ENCODE data around the gene IL1A.

Gene IL1A

GRCh38 chr2:112832841-112833638, 48.7 kb upstream of the IL1A start:
- Histone ChIP-seq H4K20me1 (ENCODE audit: insufficient read depth, low read length) (no peaks in the 10 kb centered on the region), H3K9me2 (ENCODE audit: low read depth, low read length) (no peaks in the 10 kb centered on the region), H3K9ac (ENCODE audit: low read length) (no peak overlapping the region), H3K27ac (ENCODE audit: low read depth, low read length, poor library complexity, severe bottlenecking) (no peak overlapping the region), H3F3A (ENCODE audit: insufficient read depth, low read length) (no peaks in the 10 kb centered on the region), H3K4me1 (ENCODE audit: insufficient read depth, low read length, severe bottlenecking) (no peaks in the 10 kb centered on the region), H2AFZ (ENCODE audit: low read length) (no peak overlapping the region), H3K27me3 (ENCODE audit: insufficient read depth, low read length) (no peaks in the 10 kb centered on the region), H3K4me3 (ENCODE audit: low read depth, low read length, poor library complexity, severe bottlenecking) (no peak overlapping the region), H3K79me2 (ENCODE audit: insufficient read depth, low read length) (no peaks in the 10 kb centered on the region), H3K9me3 (ENCODE audit: low read length) (no peaks in the 10 kb centered on the region), H3K4me2 (ENCODE audit: low read length) (no peak overlapping the region), H3K36me3 (ENCODE audit: insufficient read depth, low read length) (no peaks in the 10 kb centered on the region)
- TF ChIP-seq, protein P1, sequence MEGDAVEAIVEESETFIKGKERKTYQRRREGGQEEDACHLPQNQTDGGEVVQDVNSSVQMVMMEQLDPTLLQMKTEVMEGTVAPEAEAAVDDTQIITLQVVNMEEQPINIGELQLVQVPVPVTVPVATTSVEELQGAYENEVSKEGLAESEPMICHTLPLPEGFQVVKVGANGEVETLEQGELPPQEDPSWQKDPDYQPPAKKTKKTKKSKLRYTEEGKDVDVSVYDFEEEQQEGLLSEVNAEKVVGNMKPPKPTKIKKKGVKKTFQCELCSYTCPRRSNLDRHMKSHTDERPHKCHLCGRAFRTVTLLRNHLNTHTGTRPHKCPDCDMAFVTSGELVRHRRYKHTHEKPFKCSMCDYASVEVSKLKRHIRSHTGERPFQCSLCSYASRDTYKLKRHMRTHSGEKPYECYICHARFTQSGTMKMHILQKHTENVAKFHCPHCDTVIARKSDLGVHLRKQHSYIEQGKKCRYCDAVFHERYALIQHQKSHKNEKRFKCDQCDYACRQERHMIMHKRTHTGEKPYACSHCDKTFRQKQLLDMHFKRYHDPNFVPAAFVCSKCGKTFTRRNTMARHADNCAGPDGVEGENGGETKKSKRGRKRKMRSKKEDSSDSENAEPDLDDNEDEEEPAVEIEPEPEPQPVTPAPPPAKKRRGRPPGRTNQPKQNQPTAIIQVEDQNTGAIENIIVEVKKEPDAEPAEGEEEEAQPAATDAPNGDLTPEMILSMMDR (IDR thresholded peaks at IDR 0.05; ENCODE audit: low read length) = no peak
- TF ChIP-seq EZH2 (IDR thresholded peaks at IDR 0.05; ENCODE audit: borderline replicate concordance, low read length) = no peak

DNA sequence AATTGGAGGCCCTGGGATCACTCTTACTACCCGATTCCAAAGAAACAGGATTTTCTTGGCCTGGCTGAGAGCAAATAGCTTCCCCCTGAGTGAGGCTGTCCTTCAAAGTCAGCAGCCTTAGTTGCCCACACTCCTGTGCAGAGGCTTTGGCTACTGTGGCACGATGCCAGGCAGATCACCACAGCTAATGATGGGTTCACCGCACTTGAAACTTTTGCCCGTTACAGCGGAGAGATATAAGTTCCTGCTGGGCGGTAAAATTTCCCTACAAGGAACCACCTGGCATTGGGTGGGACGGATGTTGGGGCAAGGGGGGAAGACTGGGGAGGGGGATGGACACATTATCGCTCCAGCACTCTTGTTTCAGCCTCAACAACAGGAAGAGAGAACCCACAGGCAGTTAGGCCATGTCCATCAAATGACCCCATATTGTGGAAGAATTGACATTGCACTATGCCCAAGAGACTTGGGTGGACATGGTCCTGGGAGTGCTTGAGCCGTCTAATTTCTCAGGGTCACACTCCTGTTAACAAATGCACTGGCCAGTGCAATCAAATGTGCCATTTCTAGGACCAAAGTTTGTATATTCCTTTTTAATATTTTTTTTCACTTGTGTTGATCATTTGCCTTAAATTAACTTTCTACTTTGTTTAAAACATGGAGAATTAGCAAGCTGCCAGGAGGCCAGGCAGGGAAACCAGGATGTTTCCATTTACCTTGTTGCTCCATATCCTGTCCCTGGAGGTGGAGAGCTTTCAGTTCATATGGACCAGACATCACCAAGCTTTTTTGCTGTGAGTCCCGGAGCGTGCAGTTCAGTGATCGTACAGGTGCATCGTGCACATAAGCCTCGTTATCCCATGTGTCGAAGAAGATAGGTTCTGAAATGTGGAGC, 47.9 kb upstream of the IL1A start:
- Histone ChIP-seq H3K9me3 (ENCODE audit: low read length) (no peaks in the 10 kb centered on the region), H3K4me3 (ENCODE audit: low read depth, low read length, poor library complexity, severe bottlenecking) (no peak overlapping the region), H3K27ac (ENCODE audit: low read depth, low read length, poor library complexity, severe bottlenecking) (no peak overlapping the region), H2AFZ (ENCODE audit: low read length) (no peak overlapping the region), H3K4me1 (ENCODE audit: insufficient read depth, low read length, severe bottlenecking) (no peaks in the 10 kb centered on the region), H3K9ac (ENCODE audit: low read length) (no peak overlapping the region), H3F3A (ENCODE audit: insufficient read depth, low read length) (no peaks in the 10 kb centered on the region), H3K9me2 (ENCODE audit: low read depth, low read length) (no peaks in the 10 kb centered on the region), H4K20me1 (ENCODE audit: insufficient read depth, low read length) (no peaks in the 10 kb centered on the region), H3K36me3 (ENCODE audit: insufficient read depth, low read length) (no peaks in the 10 kb centered on the region), H3K27me3 (ENCODE audit: insufficient read depth, low read length) (no peaks in the 10 kb centered on the region), H3K79me2 (ENCODE audit: insufficient read depth, low read length) (no peaks in the 10 kb centered on the region), H3K4me2 (ENCODE audit: low read length) (no peak overlapping the region)
- TF ChIP-seq, protein P1 (IDR thresholded peaks at IDR 0.05; ENCODE audit: low read length) = no peak
- TF ChIP-seq EZH2 (IDR thresholded peaks at IDR 0.05; ENCODE audit: borderline replicate concordance, low read length) = no peak

DNA sequence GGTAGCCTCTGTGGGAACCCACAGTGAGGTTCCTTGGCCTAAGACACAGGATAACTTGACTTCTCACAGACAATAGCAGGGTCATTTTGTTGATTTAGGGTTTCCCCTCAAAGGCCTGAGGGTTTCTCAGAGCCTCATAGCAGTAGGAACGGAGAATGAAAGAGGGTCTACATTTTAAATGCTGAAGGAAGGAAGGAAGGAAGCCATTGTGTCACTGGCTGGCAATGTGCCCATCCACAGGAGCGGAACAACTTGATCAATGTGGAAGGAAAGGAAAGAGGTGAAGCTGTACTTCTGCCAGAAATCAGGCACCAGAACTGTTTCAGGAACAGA, 47.2 kb upstream of the IL1A start:
- TF ChIP-seq, protein P1 (IDR thresholded peaks at IDR 0.05; ENCODE audit: low read length) = no peak
- no peak for TF ChIP-seq EZH2 (IDR thresholded peaks at IDR 0.05; ENCODE audit: borderline replicate concordance, low read length)
- no peak overlapping the region for H3K4me2 ChIP-seq (ENCODE audit: low read length)
- no peak overlapping the region for H3K4me3 ChIP-seq (ENCODE audit: low read depth, low read length, poor library complexity, severe bottlenecking)
- no peaks in the 10 kb centered on the region for H3K27me3 ChIP-seq (ENCODE audit: insufficient read depth, low read length)
- H4K20me1 ChIP-seq (ENCODE audit: insufficient read depth, low read length) = no peaks in the 10 kb centered on the region
- H3K79me2 ChIP-seq (ENCODE audit: insufficient read depth, low read length) = no peaks in the 10 kb centered on the region
- no peak overlapping the region for H3K27ac ChIP-seq (ENCODE audit: low read depth, low read length, poor library complexity, severe bottlenecking)
- H3K9ac ChIP-seq (ENCODE audit: low read length) = no peak overlapping the region
- H3F3A ChIP-seq (ENCODE audit: insufficient read depth, low read length) = no peaks in the 10 kb centered on the region
- no peaks in the 10 kb centered on the region for H3K4me1 ChIP-seq (ENCODE audit: insufficient read depth, low read length, severe bottlenecking)
- no peaks in the 10 kb centered on the region for H3K9me2 ChIP-seq (ENCODE audit: low read depth, low read length)
- H2AFZ ChIP-seq (ENCODE audit: low read length) = no peak overlapping the region
- no peaks in the 10 kb centered on the region for H3K9me3 ChIP-seq (ENCODE audit: low read length)
- H3K36me3 ChIP-seq (ENCODE audit: insufficient read depth, low read length) = no peaks in the 10 kb centered on the region

Measured in OCI-LY1 (cell line).